HEK293T (cell line): ENCODE measurements around the gene GPR15.

ENCODE experiments used
- CTCF ChIA-PET: fragments of 350-600 bp; formaldehyde crosslinking; extraction: SDS; loops from one replicate; lab custom pipeline; 2021; ENCODE audit warnings: antibody characterized with exemption, inconsistent platforms; lab: Yijun Ruan, JAX
- POLR2A ChIA-PET: fragments of 350-600 bp; formaldehyde crosslinking; extraction: SDS; loops from one replicate; lab custom pipeline; 2020; ENCODE audit warnings: antibody characterized with exemption, inconsistent platforms; lab: Yijun Ruan, JAX
- DNase-seq: peaks from one replicate; pipeline ENCODE4 v3.0.0; 2012; ENCODE audit warnings: mixed read lengths; ENCODE audit errors: extremely low spot score
- ARNT ChIP-seq: fragments of 450-650 bp; IDR thresholded peaks from 2 replicates; pipeline ENCODE4 v1.6.1; 2017; ENCODE audit warnings: mild to moderate bottlenecking
- BHLHE40 ChIP-seq: fragments of 450-650 bp; IDR thresholded peaks from 2 replicates; pipeline ENCODE4 v1.6.1; 2016; ENCODE audit warnings: mild to moderate bottlenecking, moderate library complexity, borderline replicate concordance
- CTBP1 ChIP-seq: fragments of 450-650 bp; IDR thresholded peaks from 2 replicates; pipeline ENCODE4 v1.6.1; 2016; ENCODE audit warnings: borderline replicate concordance
- ELF4 ChIP-seq: fragments of 450-650 bp; IDR thresholded peaks from 2 replicates; pipeline ENCODE4 v1.6.1; 2017; ENCODE audit warnings: antibody characterized with exemption
- FOXA1 ChIP-seq: fragments of 450-650 bp; IDR thresholded peaks from 2 replicates; pipeline ENCODE4 v1.6.1; 2016; ENCODE audit warnings: mild to moderate bottlenecking
- FOXK2 ChIP-seq: fragments of 450-650 bp; IDR thresholded peaks from 2 replicates; pipeline ENCODE4 v1.6.1; 2016; ENCODE audit warnings: mild to moderate bottlenecking
- FOXM1 ChIP-seq: fragments of 450-650 bp; IDR thresholded peaks from 2 replicates; pipeline ENCODE4 v1.6.1; 2017; ENCODE audit warnings: mild to moderate bottlenecking, borderline replicate concordance
- HDGF ChIP-seq: fragments of 450-650 bp; IDR thresholded peaks from 2 replicates; pipeline ENCODE4 v1.6.1; 2017; ENCODE audit warnings: antibody characterized with exemption, borderline replicate concordance
- L3MBTL2 ChIP-seq: fragments of 450-650 bp; conservative IDR thresholded peaks from 2 replicates; pipeline ENCODE4 v1.6.1; 2016; ENCODE audit warnings: mild to moderate bottlenecking
- LEF1 ChIP-seq: fragments of 450-650 bp; IDR thresholded peaks from 2 replicates; pipeline ENCODE4 v1.6.1; 2017; ENCODE audit warnings: mild to moderate bottlenecking, borderline replicate concordance
- NFRKB ChIP-seq: fragments of 450-650 bp; IDR thresholded peaks from 2 replicates; pipeline ENCODE4 v1.6.1; 2016; ENCODE audit warnings: mild to moderate bottlenecking, moderate library complexity
- PKNOX1 ChIP-seq: fragments of 450-650 bp; IDR thresholded peaks from 2 replicates; pipeline ENCODE4 v1.6.1; 2016
- SP1 ChIP-seq: fragments of 450-650 bp; IDR thresholded peaks from 2 replicates; pipeline ENCODE4 v1.6.1; 2017
- SUZ12 ChIP-seq: fragments of 450-650 bp; IDR thresholded peaks from 2 replicates; pipeline ENCODE4 v1.6.1; 2016; ENCODE audit warnings: mild to moderate bottlenecking
- TARDBP ChIP-seq: fragments of 450-650 bp; IDR thresholded peaks from 2 replicates; pipeline ENCODE4 v1.6.1; 2016
- ZNF384 ChIP-seq: fragments of 450-650 bp; IDR thresholded peaks from 2 replicates; pipeline ENCODE4 v1.6.1; 2016

The GPR15 gene

DNA sequence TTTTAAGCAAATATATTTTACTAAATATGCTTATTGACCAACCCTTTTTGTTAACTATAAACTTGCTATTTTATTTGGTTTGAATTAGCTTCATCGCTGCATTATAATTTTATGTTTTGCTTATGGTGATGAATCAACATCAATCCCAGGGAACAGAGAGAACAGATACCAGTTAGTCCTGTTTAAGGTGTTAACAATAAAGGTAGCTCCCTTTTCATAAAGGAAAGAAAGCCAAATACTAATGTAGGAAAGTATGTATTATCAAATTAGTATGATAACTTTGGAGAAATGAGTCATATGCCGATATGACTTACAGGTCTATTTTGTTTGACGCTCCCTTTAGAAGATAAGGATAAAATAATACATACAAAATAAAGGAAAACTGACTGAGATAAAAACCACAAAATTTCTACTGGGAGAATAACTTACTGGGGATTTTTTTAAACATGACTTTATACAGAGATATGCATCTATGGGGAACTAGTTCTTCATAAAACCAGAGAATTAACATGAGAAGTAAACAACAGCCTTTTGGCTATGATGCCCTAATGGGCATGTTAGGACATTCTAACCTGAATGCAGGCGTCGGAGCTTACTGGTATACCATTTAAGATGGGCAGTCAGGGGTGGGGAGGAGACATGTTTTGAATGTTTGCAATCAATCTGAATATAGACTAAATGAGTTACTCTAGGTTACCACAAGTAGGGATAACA lies 29.8 kb upstream of the GPR15 start:
- TF ChIP-seq FOXK2 (no peak), LEF1 (no peak), FOXM1 (no peak), BHLHE40 (no peak)
- ChIA-PET POLR2A (no interaction called here), CTCF (no interaction called here)
- DNase-seq: no peak

DNA sequence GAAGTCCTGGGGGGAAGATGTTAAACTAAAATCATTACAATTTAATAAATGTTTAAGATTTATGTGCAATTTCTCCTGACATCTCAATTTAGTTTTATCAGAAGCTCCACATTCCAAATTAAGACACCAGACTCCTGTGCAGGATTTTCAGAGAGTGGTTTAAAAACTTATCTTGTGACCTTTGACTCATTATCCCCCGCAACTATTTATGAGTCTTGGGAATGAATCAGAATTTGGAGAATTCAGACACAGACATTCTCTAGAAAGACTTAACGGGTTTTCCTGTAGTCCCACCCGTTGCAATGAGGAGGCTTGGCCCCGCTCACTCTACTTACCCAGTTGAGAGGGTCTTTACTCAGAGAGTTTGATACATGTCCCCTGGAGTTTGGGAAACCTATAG lies 27.2 kb upstream of the GPR15 start:
- TF ChIP-seq FOXM1: no peak
- no peak for TF ChIP-seq HDGF
- TF ChIP-seq L3MBTL2: no peak
- TF ChIP-seq ZNF384: no peak
- TF ChIP-seq BHLHE40: no peak
- no peak for TF ChIP-seq ARNT
- TF ChIP-seq TARDBP: no peak
- no peak for TF ChIP-seq CTBP1
- TF ChIP-seq PKNOX1: no peak
- TF ChIP-seq NFRKB: no peak
- DNase-seq: no peak
- ChIA-PET POLR2A (interaction anchor here (0.9 kb wide), 1 partner anchor 18 kb away, joined by 3 read pairs; the partner anchor contains the start of gene CLDND1), CTCF (no interaction called here)

DNA sequence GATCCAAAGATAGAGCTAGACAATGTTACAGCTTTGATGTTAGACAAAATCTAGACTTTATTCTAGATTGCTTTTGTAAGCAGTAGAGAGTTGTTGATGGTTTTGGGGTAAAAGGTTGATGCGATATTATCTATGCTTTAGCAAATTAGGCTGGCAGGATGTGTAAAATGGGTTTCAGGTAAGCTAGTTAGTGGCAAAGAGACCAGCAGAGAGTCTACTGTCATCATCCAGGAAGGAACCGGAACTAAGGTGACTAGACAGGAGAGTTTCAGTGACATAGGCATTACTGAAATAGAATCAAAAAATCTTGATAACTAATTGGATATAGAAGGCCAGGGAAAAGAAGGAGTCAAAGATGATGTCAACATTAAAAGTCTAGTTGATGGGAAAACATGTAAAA lies 23.2 kb upstream of the GPR15 start:
- ChIA-PET POLR2A (no interaction called here), CTCF (no interaction called here)
- TF ChIP-seq HDGF (no peak), ELF4 (no peak), ARNT (no peak), BHLHE40 (no peak), LEF1 (no peak)
- no peak for DNase-seq

DNA sequence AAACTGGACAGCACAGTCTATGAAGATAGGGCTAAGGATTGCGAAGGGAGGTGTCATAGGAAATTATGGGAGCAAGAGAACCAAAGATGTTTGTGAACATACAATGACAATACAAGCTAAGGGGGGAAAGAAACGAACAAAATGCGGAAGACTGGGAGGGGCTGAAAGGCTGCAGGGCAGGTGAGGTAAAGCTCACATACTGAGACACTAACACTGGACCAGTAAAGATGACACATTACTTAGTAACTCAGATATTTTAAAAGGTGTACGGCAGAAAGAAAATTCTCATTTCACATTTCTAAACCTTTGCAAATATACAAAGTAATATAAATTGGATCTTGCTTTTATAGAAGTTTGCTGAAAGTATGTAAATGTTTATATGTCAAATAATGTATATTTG lies 19.2 kb upstream of the GPR15 start:
- CTCF ChIA-PET: no interaction called here
- TF ChIP-seq BHLHE40: no peak
- TF ChIP-seq ZNF384: no peak
- TF ChIP-seq ELF4: no peak
- TF ChIP-seq NFRKB: no peak
- TF ChIP-seq L3MBTL2: no peak
- no peak for TF ChIP-seq LEF1
- TF ChIP-seq FOXA1: no peak
- TF ChIP-seq CTBP1: no peak
- no peak for TF ChIP-seq ARNT
- no peak for TF ChIP-seq TARDBP
- no peak for TF ChIP-seq FOXK2
- TF ChIP-seq HDGF: no peak
- no peak for TF ChIP-seq SUZ12
- POLR2A ChIA-PET: no interaction called here
- no peak for DNase-seq

- POLR2A ChIA-PET: no interaction called here
- CTCF ChIA-PET: no interaction called here
- no peak for DNase-seq
- TF ChIP-seq ZNF384 (no peak), ELF4 (no peak), L3MBTL2 (no peak), FOXA1 (no peak), SUZ12 (no peak), FOXM1 (no peak), FOXK2 (no peak), PKNOX1 (no peak), SP1 (no peak), NFRKB (no peak), ARNT (no peak), LEF1 (no peak), TARDBP (no peak), CTBP1 (no peak)
These were observed 18.7 kb upstream of the GPR15 start for GRCh38 chr3:98513091-98513511.

- ChIA-PET POLR2A (no interaction called here), CTCF (no interaction called here)
- no peak for DNase-seq
- no peak for TF ChIP-seq SP1
- TF ChIP-seq LEF1: no peak
- TF ChIP-seq L3MBTL2: no peak
- no peak for TF ChIP-seq HDGF
These were observed 18.0 kb upstream of the GPR15 start for GRCh38 chr3:98513736-98514135.

DNA sequence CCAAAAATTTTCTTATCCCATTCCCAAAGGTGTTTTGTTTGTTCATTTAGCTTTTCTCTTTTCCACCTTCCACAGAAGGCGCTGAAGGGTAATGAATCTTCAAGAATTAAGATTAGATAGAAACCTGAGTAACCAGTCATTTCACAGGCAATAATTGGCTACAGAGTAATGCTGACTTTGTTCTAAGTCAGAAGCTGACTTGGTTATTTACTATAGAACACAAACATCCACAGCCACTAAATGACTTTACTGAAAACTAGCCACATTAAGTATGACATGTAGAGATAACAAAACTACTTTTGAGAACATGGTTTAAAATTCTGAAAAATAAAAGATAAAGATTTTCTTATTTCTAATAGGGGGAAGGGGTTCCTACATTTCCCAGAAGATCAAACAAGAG lies 16.8 kb upstream of the GPR15 start:
- TF ChIP-seq CTBP1: no peak
- no peak for TF ChIP-seq SUZ12
- no peak for TF ChIP-seq FOXK2
- TF ChIP-seq ZNF384: no peak
- no peak for TF ChIP-seq SP1
- no peak for TF ChIP-seq FOXA1
- no peak for TF ChIP-seq TARDBP
- no peak for TF ChIP-seq LEF1
- TF ChIP-seq NFRKB: no peak
- no peak for TF ChIP-seq L3MBTL2
- TF ChIP-seq PKNOX1: no peak
- TF ChIP-seq ARNT: no peak
- no peak for TF ChIP-seq ELF4
- no peak for TF ChIP-seq HDGF
- no peak for TF ChIP-seq FOXM1
- no peak for TF ChIP-seq BHLHE40
- DNase-seq: no peak
- CTCF ChIA-PET: no interaction called here
- POLR2A ChIA-PET: no interaction called here
